ENCODE measurements around the gene NRXN2.
A peak's percentile ranks its signal among the peaks of the same experiment; 100 is the strongest.

NRXN2 gene

DNA sequence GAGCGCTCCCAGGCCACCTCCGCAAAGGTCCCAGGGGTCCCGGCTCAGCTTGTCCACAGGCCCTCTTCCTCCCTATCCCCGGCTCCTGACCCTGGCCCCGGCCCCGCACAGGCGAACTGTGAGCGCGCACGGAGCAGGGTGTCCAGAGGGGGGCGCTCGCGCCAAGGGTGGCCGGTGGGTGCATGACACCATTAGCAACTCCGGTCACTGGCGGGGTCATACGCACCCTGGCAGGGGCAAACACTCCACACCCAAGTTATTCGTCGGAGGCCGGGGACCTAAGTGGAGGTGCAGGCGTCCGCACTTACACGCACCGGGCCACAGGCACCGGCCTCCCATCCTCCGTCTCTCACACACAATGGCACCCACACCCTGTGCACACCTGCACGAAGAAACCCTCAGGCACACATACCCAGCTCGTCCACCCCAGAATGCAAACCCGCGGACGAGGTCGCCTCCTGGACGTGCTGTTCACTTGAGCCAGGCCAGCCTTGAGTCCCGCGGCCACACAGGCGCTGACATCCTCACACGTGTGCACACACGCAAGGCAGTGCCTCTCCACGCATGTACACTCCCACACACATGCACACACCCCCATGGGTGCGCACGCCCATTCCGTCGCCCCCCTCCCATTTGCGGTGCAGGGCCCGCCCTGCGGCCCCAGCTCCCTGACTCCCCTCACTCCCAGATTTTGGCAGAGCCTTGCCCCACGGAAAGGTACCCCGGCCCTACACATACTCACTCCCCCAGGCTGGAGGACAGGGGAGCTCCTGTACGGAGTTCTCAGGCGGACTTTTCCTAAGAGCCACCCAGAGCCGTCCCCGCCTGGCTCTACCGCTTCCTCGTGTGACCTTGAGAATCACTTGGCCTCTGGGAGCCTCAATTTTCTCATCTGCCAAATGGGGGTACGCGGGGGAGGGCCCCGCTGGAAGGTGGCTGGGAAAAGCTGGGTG is 20.9 kb upstream of the NRXN2 start, which contains the start of gene RASGRP2:
RASGRP2 (minus strand) TSS at position 552 of the 953 bp plus-strand sequence. CDS start 1,276 bp downstream, outside the sequence.
- DNase-seq (ENCODE audit: low spot score): peak; percentile 67

DNA sequence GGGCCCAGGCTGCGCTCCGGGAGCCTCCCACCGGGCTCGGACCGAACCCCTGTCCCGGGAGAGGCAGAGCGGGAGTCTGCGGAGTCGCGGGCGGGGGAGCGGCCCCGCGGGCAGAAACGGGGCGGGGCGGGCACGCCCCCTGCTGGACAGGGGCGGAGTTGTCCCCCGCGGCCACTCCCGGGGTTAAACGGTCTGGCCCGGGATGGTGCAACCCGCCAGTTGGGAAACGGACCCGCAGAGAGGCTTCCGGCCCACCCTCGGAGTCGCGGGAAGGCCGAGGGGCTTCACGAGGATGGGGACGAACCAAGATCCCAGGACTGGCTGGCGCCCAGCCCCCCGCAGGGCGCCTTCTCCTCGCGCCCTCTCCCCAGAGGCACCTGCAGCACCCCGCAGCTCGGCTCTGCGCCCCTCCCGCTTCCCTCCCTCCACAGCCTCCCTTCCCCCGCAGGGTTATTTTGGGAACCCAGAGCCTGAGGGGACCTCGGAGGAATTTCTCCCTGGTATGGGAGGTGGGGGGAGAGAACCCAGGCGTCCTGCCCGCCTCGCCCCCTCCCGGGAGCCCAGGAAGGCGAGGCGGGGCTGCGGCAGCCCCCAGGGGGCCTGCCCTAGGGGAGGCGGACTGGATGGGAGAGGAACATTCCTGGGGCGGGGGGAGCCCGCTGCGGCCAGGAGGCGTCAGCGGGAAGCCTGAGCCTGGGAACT is 20.0 kb upstream of the NRXN2 start:
- peak; percentile 89 for DNase-seq (ENCODE audit: low spot score)

DNA sequence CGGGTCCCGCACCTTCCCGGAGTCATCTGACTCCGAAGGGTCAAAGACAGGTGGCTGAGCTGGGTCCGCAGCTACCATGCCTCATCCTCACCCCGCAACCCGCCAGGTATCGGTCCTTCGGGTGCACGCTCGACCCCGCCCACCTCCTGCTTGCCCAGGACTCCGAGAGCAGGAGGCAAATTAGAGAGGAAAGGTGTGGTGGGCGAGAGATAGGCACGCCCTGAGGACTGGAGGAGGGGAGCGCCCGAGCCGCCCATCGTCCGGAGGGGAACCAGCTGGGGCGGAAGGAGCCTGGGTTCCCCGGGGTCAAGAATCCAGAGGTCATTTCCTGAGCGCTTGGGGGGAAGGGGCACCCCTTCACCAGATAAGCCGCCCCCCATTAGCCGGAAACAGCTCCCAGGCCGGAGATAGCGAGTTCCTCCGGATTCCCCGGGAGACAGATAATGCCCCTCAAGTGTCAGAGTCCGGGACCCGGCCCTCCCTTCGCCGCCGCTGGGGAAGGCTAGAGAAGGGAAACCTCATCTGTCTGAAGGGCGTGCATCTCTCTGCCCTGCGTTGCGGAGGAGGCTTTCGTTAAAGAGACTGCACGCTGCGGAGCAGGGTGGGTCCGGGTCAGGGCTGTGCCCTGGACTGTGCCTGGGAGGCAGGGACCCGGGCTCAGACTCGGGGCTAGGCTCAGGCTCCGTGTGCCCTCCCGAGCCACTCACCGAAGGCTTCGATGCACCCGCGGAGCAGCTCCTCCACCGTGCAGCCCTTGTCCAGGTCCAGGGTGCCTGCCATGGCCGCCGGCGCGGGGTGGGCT is 19.3 kb upstream of the NRXN2 start:
- DNase-seq (ENCODE audit: low spot score): peak; percentile 47

DNA sequence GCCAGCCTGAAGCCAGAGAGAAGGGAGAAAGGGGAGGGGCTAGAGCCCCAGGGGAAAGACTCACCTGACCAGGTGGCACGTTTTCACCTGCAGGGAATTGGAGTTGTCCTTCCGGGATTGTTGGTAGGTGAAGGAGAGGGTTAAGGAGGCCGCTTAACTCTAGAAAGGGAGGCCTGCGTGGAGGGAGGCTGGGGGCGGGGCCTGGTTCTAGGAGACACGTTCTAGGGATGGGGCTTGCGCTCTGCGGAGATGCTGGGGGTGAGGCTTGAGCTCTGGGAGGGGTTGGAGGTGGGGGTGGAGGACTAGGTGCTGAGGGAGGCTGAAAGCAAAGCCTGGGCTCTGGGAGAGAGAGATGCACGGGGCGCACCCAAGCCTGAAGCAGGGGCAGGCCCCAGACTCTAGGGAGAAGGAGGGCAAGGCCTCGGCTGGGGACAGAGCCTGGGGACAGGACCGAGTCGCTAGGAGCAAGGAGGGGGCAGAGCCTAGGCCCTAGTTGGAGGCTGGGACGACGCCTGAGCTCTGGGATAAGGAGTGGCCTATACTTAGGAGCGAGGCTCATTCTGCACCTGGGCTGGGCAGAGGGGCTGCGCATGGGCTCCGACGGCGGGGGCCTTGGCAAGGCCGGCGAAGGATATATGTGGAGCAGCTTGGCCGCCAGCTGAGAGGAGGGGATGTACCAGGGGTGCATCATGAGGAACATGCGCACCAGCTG is 18.5 kb upstream of the NRXN2 start:
- no peak for DNase-seq (ENCODE audit: low spot score)

DNA sequence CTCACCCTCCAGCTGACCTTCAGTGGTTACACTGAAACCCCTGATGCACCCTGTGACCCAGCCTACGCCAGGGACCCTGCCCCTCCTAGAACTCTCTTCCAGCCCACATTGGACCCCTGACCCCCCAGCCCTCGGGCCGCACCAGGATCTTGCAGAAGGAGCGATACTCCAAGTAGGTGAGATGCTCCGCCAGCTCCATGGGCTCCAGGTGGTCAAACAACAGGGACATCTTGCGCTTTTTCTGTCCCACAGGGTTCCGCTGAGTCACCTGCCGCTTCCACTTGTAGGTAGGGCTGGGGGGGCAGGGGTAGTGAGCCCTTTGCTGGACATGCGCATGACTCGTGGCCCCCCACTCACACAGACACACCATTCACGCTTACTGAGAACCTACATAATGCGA is 16.9 kb upstream of the NRXN2 start:
- DNase-seq (ENCODE audit: low spot score): no peak

DNA sequence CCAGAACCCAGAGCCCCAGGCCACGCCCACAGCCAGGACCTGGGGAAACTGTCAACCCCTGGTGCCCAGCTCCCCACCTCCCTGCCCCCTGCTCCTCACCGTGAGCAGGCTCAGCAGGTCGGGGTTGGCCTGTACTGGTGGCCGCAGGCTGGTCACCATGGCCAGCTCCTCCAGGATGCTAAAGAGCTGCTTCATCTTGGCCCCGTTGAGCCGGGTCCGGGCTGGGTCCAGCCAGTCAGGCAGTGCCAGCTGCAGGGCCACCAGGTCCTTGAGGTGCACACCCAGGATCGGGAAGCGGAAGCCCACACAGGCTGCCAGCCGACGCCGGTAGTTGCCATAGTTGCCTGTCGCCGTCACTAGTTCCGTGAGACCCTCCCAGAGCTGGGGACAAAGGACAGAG is 13.7 kb upstream of the NRXN2 start:
- no peak for DNase-seq (ENCODE audit: low spot score)

DNA sequence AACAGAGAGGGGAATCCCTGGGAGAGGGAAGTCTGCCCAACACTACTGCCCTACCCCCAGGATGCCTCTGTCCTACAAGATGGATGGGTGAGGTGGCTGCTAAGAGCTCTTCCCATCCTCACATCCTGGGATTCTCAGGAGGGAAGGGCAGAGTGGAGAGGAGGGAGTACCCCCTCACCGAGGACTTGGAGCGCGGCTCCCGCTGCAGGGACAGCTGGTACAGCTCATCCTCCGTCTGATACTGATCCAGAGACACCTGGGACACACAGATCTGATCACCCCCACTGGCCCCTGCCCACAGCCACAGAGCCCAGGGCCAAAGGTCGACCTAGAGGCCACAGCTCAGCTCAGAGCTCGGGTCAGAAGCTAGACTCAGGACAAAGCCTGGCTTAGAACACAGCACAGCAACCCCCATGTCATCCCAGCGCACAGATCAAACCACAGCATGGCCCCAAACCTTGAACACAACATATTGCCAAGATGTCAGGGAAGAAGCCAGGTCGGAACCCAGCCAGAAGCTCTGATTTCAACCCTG is 12.8 kb upstream of the NRXN2 start:
- no peak for DNase-seq (ENCODE audit: low spot score)

DNA sequence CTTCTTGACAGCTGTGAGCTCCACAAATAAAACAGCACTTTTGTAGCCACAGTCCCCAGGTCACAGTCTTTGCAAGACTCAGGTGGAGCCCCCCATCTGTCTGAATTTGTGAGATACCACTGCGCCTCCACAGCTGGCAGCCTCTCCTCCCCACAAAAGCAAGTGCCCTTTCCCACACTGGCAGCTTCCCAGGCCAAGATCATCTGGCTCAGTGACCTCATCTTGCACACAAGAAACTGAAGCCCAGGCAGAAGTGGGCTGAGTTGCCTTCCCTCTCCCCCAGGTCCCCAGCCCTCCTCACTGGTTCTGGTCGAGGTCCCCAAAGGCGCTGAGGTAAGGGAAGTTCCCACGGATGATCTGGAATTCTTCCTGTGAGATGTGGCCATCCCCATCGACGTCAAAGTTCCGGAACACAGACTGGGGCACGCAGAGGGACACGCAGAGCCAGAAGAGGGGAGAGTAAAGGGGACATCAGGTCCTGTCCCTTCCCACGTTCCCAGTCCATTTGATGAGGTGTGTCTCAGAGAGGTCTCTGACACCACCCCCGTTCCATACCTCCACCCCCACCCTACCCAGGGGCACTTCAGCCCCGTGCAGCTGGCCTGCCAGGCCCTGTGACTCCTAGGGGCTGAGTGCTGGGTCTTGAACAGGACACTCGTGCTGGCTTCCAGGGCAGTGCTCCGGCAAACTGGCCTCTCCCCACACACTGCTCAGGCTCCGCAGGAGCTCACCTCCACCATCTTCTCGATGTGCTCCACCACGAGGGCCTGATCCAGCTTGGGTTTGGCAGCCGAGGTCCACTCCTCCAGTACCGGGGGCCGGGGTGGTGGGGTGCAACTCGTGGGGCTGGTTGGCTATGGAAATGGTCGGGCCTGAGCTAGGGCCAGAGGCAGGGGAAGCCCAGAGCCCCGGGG is 12.1 kb upstream of the NRXN2 start:
- DNase-seq (ENCODE audit: low spot score): no peak

DNA sequence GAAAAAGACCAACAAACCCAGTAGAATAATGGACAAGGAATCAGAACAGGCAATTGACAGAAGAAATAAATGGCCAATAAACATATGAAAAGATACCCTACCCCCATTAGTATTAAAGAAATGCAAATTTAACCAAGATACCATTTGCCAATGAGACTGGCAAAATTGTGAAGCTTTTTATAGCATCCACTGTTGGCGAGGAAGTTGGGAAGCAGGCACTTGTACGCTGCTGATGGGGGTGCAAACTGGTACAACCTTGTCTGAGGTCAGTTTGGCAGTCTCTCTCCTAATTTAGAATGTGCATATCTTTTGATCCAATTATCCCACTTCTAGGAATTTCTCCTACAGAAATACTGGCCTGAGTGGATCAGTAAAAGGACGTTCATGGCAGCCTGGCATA is 8.6 kb upstream of the NRXN2 start:
- no peak for DNase-seq (ENCODE audit: low spot score)

DNA sequence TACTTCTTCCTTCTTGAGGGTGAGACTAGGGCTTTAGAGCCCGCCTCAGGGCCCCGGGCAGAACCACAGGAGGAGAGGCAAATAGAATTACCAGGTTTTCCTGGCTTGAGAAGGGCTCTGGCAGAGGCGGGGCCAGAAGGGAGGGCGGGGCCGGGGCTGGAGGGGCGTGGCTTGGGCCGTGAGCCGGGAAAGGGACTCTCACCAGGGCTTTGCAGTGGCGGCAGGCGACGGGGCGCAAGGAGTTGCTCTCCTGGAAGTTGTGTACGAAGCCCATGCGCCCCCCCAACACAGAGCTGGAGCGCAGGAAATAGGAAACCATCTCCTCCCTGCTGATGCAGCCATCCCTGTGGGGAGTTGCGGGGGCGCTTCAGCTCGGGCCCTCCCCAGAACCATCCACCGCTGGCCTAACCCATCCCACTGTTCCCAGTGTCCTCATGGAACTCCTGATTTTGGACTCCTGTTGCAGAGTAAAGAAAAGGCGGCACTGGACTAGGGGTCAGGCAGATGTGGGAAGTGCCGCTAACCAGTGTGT is 6.9 kb upstream of the NRXN2 start:
- no peak for DNase-seq (ENCODE audit: low spot score)

DNA sequence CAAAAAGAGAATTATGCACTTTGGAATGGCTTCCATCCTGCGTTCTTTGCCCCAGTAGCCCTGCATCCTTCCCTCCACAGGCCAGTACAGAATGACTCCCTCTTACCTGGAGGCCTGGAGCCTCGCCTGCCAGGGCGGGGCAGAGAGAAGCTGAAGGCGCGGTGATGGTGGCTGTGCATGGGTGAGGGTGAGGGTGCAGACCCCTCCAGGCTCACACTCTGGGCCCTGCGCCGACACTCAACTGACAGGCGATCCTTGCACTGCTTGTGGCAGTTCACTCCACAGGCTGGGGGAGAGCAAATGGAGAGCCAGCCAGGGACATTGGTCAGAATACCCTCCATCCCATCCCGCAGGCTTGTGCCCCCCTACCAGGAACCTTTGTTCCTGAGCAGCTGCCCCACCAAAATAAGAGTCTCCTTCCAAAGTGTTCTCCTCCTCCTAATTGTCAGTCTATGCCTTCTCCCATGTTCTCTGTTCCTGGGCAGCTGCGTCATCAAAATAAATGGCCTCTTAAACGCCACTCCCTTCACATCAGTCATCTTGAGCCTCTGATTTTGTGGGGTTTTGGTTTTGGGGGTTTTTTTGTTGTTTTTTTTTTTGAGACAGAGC is 5.9 kb upstream of the NRXN2 start:
- no peak for DNase-seq (ENCODE audit: low spot score)

DNA sequence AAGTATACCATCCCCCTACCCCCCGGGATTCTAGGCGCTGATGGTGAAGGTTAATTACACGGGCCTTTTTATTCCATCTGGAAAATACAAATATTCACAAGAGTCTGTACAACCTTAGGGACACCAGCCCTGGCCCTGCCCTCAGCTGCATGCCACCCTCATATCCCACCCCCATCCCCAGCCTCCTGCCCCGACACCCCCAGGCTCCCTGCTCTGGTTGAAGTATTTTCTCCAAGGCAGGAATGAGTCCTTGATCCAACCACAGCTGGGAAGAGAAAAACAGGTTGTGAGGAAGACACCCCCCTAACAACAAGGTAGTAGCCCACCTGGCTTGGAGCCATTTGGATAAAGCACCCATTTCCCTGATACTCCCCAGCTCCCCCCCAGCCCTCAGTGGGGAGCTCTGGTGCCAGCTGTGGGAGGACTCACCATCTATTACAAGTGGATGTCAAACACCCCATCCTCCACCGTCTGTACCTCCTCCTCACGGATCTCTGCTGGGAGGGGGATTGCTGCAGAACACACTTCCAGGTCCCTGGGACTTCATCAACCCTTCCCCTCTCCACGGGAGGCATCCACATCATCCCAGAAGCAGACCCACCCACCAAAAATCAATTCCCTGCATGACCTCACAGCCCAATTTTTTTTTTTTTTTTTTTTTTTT is 4.0 kb upstream of the NRXN2 start:
- DNase-seq (ENCODE audit: low spot score): no peak

DNA sequence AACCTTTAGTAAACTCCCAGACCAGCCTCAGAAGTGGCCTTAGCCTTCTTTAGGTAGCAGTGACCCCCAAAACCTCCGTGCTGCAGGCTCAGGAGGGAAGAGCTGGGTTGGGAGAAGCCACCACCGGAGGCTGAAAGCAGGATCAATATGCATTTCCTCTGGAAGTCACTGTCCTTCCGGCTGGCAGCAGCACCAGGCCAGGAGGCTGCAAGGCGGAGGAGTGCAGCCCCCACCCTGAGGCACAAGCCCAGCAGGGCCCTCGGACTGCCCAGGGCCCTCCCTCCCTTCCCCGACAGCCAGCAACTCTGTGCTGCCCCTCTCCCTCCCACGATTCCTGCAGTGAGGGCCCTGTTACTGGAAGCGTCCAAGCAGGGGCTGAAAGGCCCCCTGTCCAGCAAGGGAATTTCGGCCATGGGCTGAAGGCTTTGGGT is 3.2 kb upstream of the NRXN2 start:
- DNase-seq (ENCODE audit: low spot score): no peak

DNA sequence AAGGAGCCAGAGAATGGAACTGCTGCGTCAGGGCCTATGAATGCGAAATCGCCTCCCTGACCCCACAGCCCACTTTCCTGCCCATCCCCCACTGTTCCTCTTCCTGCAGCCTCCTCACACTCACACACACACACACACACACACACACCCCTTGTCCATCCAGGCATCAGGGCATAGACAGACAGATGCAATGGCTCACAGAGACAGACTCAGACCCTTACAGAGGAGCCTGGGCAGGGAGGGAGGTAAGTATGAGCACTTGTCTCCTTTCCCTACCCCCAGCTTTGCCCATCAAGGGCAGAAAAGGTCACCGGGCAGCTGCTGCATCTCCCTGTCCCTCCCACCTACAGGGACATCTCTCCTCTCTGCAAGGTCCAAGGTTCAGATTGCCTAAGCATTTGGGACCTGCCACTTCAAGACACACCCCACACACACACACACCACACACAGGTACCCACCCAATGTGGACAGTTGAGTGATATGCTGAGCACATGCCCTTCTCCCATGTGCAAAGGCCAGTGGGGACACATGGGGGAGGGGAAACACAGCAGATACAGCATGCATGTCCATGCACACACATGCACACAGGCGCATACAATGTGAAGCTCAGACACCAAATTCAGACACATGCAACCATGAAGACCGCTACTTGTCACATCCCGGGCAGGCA is 2.0 kb upstream of the NRXN2 start:
- DNase-seq (ENCODE audit: low spot score): no peak

DNA sequence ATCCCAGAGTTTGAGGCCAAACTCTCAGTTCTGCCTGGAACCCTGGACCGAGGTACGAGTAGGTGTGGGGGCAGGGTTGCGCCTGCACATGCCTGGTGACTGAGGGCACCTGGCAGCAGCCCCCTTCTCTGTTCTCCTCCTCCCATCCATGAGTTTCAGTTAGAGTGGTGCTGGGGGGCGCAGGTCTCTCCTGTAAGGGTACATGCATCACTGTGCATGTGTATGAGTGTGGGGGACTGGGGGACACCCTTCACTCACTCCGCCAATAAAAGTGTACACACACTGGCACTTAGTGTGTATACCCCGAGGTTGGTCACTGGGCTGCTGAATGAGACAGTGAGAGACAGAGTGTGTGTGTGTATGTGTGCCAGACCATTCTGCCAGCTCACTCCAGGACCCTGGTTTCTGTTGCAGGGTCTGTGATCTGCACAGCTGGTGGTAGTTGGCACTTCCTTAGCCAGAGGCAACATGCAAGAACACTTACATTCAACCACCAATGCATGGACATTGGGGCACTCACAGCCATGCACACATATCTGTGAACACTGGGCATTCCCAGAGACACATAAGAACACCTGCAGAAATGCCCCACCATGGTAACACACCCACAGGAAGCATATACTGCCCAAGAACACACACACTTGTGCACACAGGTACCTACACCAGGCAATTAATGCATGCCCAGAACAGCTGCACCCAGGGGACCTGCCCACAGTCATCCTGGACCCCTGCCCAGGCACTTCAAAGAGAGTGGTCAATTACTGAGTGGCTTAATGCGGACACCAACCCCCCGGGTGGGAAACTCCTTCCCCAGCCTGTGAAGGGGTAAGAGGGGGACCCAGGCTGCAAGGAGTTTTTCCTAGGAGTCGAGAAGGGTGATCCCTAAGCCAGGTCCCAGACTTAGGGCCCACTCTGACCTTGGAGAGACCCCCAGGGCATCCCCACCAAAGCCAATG is 1.2 kb upstream of the NRXN2 start:
- DNase-seq (ENCODE audit: low spot score): no peak

DNA sequence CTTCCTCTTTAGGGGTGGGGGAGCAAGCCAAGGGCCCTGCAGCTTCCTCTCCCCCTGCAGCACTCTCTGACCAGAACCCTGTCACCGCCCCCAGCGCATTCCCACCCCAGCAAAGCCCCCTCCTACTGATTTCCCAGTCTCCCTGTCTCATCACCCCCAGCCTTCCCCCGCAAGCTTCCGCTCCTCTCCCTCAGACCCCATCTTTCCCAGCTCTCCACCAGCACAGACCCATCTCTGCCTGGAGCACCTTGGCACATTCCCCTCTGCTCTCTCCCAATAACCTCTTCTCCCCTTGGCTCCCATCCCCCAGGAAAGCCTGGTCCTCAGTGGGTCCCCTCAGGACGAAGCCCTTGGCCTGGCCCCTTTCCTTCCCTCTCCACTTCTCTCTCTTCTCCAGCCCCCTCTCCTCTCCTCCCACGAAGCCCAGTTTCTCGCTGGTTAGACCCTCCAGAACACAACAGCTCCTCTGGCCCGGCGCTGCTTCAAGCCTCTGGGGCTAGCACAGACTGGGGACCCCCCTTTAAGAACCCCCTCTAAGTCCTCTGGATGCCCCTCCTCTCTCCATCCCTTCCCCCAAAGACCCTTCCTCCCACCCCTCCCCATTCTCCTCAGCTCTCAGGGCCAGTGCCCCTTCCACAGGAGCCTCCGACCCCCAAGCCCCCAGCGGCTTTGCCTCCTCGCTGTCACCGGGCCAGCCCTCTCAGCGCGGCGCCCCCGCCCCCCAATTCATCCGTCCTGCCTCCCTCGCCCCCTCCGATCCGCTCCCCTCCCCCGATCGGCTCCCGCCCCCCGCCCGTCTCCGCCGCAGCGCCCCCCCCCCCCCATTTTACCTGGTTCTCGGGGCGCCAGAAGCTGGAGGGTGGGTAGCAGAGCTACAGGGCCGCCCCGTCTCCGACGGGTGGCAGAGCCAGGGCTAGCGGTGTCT is 594 bp downstream of the NRXN2 start:
- no peak for DNase-seq (ENCODE audit: low spot score)
